GM23248 (cell line): Measurements from ENCODE around the gene DNAH8. TPM values are rescaled to one million over a fixed set of nuclear protein-coding genes. Genes with fewer than 3 reads are reported as not detected.

ENCODE experiments used
- DNase-seq: peaks from one replicate; pipeline ENCODE4 v3.0.0-alpha.2; 2015
- H2AFZ ChIP-seq: fragments of 200-600 bp; sonication (generic); 2 replicates; pipeline ENCODE4 v1.6.1; 2016; ENCODE audit warnings: antibody characterized with exemption
- H3F3A ChIP-seq: fragments of 200-600 bp; sonication (generic); 2 replicates; pipeline ENCODE4 v1.6.1; 2016; ENCODE audit warnings: mild to moderate bottlenecking, antibody characterized with exemption, mixed run types; ENCODE audit not compliant: insufficient read depth
- H3K27ac ChIP-seq: fragments of 200-600 bp; sonication (generic); 2 replicates; pipeline ENCODE4 v1.5.1; 2016; ENCODE audit warnings: mild to moderate bottlenecking
- H3K27me3 ChIP-seq: fragments of 200-600 bp; sonication (generic); replicated peaks from 2 replicates; pipeline ENCODE4 v1.6.1; 2016; ENCODE audit warnings: mild to moderate bottlenecking; ENCODE audit not compliant: insufficient read depth
- H3K36me3 ChIP-seq: fragments of 200-600 bp; sonication (generic); 2 replicates; pipeline ENCODE4 v1.6.1; 2016; ENCODE audit warnings: low read depth, mild to moderate bottlenecking
- H3K4me1 ChIP-seq: fragments of 200-600 bp; sonication (generic); 2 replicates; pipeline ENCODE4 v1.6.1; 2016; ENCODE audit warnings: mild to moderate bottlenecking; ENCODE audit not compliant: insufficient read depth
- H3K4me2 ChIP-seq: fragments of 200-600 bp; sonication (generic); one replicate; pipeline ENCODE4 v1.6.1; 2016; ENCODE audit warnings: mild to moderate bottlenecking; ENCODE audit not compliant: unreplicated experiment
- H3K4me3 ChIP-seq: fragments of 200-600 bp; sonication (generic); 2 replicates; pipeline ENCODE4 v1.5.1; 2016; ENCODE audit warnings: mild to moderate bottlenecking
- H3K79me2 ChIP-seq: fragments of 200-600 bp; sonication (generic); 2 replicates; pipeline ENCODE4 v1.6.1; 2016; ENCODE audit warnings: mild to moderate bottlenecking; ENCODE audit not compliant: insufficient read depth
- H3K9ac ChIP-seq: fragments of 200-600 bp; sonication (generic); 2 replicates; pipeline ENCODE4 v1.6.1; 2016; ENCODE audit warnings: mild to moderate bottlenecking
- H3K9me2 ChIP-seq: fragments of 200-600 bp; sonication (generic); 2 replicates; pipeline ENCODE4 v1.6.1; 2016; ENCODE audit warnings: mixed run types, mild to moderate bottlenecking, moderate library complexity; ENCODE audit not compliant: insufficient read depth
- H3K9me3 ChIP-seq: fragments of 200-600 bp; sonication (generic); one replicate; pipeline ENCODE4 v1.6.1; 2017; ENCODE audit warnings: low read depth
- H4K20me1 ChIP-seq: fragments of 200-600 bp; sonication (generic); 2 replicates; pipeline ENCODE4 v1.6.0; 2016; ENCODE audit not compliant: insufficient read depth
- EZH2 ChIP-seq: fragments of 200-600 bp; sonication (generic); IDR thresholded peaks from 2 replicates; pipeline ENCODE4 v1.6.1; 2018; ENCODE audit warnings: antibody characterized with exemption, mild to moderate bottlenecking; ENCODE audit not compliant: insufficient read depth, poor library complexity, severe bottlenecking
- EZH2phosphoT487 ChIP-seq: fragments of 200-600 bp; sonication (generic); IDR thresholded peaks from 2 replicates; pipeline ENCODE4 v1.6.1; 2018; ENCODE audit warnings: antibody characterized with exemption, moderate library complexity, mild to moderate bottlenecking, low read depth; ENCODE audit not compliant: insufficient read depth
- WGBS, 2 experiments: methylation state at CpG; one replicate each; pipeline ENCODE4 v1.1.6; 2015 to 2017; ENCODE audit warnings: low lambda C conversion rate in 2 of 2, low coverage in 1 of 2; ENCODE audit errors: missing lambda C conversion rate in 2 of 2; 5-methylcytosine and 5-hydroxymethylcytosine counted together
- in situ Hi-C: fragments of 300-500 bp; cut with MboI; formaldehyde crosslinking; loops from 2 replicates; pipeline ENCODE4 v1.15.0; 2020
- polyA plus RNA-seq: library from polyadenylated mRNA; unstranded; fragments of >200 nt; fragmentation: Nextera tagmentation; extraction: Ambion mirVana; gene quantifications from 2 replicates; pipeline ENCODE4 v1.2.1, GENCODE V29; 2016
- total RNA-seq: library from RNA; depleted of rRNA; stranded (reverse); fragments of >200 nt; shearing (Covaris generic); gene quantifications from 2 replicates; pipeline ENCODE4 v1.2.3, GENCODE V29; 2014

The DNAH8 gene
- total and polyA plus RNA-seq, 2 experiments from 2014 or later = not detected

GRCh38 chr6:38822963-38823362 lies 107.9 kb downstream of the DNAH8 start:
- in situ Hi-C loops = no loop called here
- WGBS, 2 experiments = 66 to 76% methylated on average over 6 of the region's 6 CpGs
- no peaks in the 10 kb centered on the region for H3K79me2 ChIP-seq
- no peaks in the 10 kb centered on the region for H3F3A ChIP-seq
- no peaks in the 10 kb centered on the region for H3K9me3 ChIP-seq
- no peak overlapping the region for H3K4me3 ChIP-seq
- no peaks in the 10 kb centered on the region for H3K4me1 ChIP-seq
- no peak overlapping the region for H3K4me2 ChIP-seq
- H3K27ac ChIP-seq = no peak overlapping the region
- DNase-seq = no peak
- H3K9me2 ChIP-seq = no peaks in the 10 kb centered on the region
- H3K9ac ChIP-seq = no peak overlapping the region
- TF ChIP-seq EZH2 (no peak), EZH2phosphoT487 (no peak)
- no peaks in the 10 kb centered on the region for H3K36me3 ChIP-seq
- H3K27me3 ChIP-seq = no peaks in the 10 kb centered on the region; the same call in 1 of the 2 replicates
- no peaks in the 10 kb centered on the region for H4K20me1 ChIP-seq
- no peak overlapping the region for H2AFZ ChIP-seq

DNA sequence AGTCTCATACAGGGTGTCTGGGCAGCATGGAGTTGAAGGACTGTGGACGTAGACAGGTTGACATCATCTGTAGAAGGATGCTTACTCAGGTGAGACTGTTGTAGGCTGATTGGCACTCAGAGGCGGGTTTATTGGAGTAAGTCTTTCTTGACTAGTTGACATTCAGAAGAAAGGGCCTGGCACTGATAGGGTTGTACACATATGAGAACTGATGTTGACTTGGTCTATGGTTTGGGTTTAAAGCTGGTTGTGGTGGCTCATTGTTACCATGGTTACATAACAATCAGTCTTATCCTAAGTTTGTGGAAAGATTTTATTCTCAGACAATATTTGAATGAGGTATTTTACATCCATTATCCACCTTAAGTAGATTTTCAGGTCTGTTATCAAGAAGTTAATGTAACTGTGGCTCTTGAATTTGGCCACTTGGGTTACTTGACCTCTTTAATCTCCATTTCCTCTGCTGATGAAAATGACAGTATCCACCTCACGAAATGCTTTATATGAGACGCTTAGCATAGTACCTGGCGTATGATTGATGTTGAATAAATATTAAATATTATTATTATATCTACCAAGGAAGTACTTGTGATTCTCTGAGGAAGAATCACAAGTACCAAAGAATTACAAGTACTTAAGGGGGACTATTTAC lies 109.3 kb downstream of the DNAH8 start:
- H3K36me3 ChIP-seq = no peaks in the 10 kb centered on the region
- no peaks in the 10 kb centered on the region; the same call in 1 of the 2 replicates for H3K27me3 ChIP-seq
- H3F3A ChIP-seq = no peaks in the 10 kb centered on the region
- no peak overlapping the region for H3K27ac ChIP-seq
- H2AFZ ChIP-seq = no peak overlapping the region
- DNase-seq = no peak
- WGBS, 2 experiments = 48% methylated on average over 5 of the region's 5 CpGs
- H3K9ac ChIP-seq = no peak overlapping the region
- H3K79me2 ChIP-seq = no peaks in the 10 kb centered on the region
- no peak overlapping the region for H3K4me3 ChIP-seq
- in situ Hi-C loops = no loop called here
- no peaks in the 10 kb centered on the region for H3K9me3 ChIP-seq
- TF ChIP-seq EZH2phosphoT487 = no peak
- TF ChIP-seq EZH2 = no peak
- H4K20me1 ChIP-seq = no peaks in the 10 kb centered on the region
- no peak overlapping the region for H3K4me2 ChIP-seq
- H3K9me2 ChIP-seq = no peaks in the 10 kb centered on the region
- no peaks in the 10 kb centered on the region for H3K4me1 ChIP-seq

DNA sequence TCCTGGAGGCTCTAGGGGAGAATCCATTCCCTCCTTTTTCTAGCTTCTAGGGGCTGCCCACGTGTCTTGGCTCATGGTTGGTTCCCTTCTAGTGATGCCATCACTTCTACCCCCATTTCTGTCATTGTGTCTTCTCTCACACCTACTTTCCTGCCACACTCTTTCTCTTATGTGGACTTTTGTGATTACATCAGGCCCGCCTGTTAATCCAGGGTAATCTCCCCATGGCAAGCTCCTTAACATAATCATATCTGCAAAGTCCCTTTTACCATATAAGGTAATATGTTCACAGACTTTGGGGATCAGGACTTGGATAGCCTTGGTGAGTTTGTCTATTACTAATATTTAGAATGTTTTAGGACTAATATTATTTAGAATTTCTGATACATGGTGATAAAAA lies 111.9 kb downstream of the DNAH8 start:
- WGBS, 2 experiments = 17 to 18% methylated on average over 2 of the region's 2 CpGs
- DNase-seq = no peak

GRCh38 chr6:38831865-38832264 lies 116.8 kb downstream of the DNAH8 start:
- no peaks in the 10 kb centered on the region for H3K79me2 ChIP-seq
- no peak overlapping the region for H3K9ac ChIP-seq
- H3K4me1 ChIP-seq = no peaks in the 10 kb centered on the region
- H3K9me3 ChIP-seq = no peaks in the 10 kb centered on the region
- TF ChIP-seq EZH2 (no peak), EZH2phosphoT487 (no peak)
- H4K20me1 ChIP-seq = no peaks in the 10 kb centered on the region
- H3K4me3 ChIP-seq = no peak overlapping the region
- in situ Hi-C loops = no loop called here
- no peaks in the 10 kb centered on the region for H3K27me3 ChIP-seq
- H2AFZ ChIP-seq = no peak overlapping the region
- no peak for DNase-seq
- H3K9me2 ChIP-seq = no peaks in the 10 kb centered on the region
- H3K4me2 ChIP-seq = no peak overlapping the region
- H3K27ac ChIP-seq = no peak overlapping the region
- no peaks in the 10 kb centered on the region for H3F3A ChIP-seq
- H3K36me3 ChIP-seq = no peaks in the 10 kb centered on the region

More for the DNA sequence above, 111.9 kb downstream of the DNAH8 start:
- no peak overlapping the region for H2AFZ ChIP-seq
- H3K4me3 ChIP-seq = no peak overlapping the region
- H3K27ac ChIP-seq = no peak overlapping the region
- TF ChIP-seq EZH2 (no peak), EZH2phosphoT487 (no peak)
- no peaks in the 10 kb centered on the region for H3K79me2 ChIP-seq
- H3F3A ChIP-seq = no peaks in the 10 kb centered on the region
- in situ Hi-C loops = no loop called here
- no peaks in the 10 kb centered on the region for H3K9me2 ChIP-seq
- H3K9me3 ChIP-seq = no peaks in the 10 kb centered on the region
- H3K9ac ChIP-seq = no peak overlapping the region
- H3K27me3 ChIP-seq = no peaks in the 10 kb centered on the region; the same call in 1 of the 2 replicates
- H3K4me1 ChIP-seq = no peaks in the 10 kb centered on the region
- H4K20me1 ChIP-seq = no peaks in the 10 kb centered on the region
- H3K36me3 ChIP-seq = no peaks in the 10 kb centered on the region
- no peak overlapping the region for H3K4me2 ChIP-seq

DNA sequence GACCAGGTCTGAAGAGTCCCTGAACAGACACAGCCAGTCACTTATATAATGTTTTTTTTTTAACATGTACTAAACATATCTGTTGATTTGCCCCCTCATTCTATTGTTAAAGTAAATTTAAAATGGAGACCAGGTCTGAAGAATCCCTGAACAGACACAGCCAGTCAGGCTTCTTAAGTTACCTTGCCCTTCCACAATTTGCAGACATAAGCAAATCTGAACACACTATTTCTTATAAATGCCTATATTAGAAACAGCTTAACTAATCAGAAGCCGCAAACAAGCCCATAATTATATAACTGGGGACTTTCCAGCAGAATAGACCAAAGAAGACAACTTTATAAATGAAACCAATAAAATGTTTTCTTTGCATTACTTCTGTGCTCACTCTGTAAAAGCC lies 118.2 kb downstream of the DNAH8 start:
- Histone ChIP-seq H3K9ac (no peak overlapping the region), H4K20me1 (no peaks in the 10 kb centered on the region), H2AFZ (no peak overlapping the region), H3K9me3 (no peaks in the 10 kb centered on the region), H3K4me1 (no peaks in the 10 kb centered on the region), H3F3A (no peaks in the 10 kb centered on the region), H3K9me2 (no peaks in the 10 kb centered on the region), H3K4me2 (no peak overlapping the region), H3K27ac (no peak overlapping the region), H3K79me2 (no peaks in the 10 kb centered on the region), H3K27me3 (no peaks in the 10 kb centered on the region), H3K4me3 (no peak overlapping the region), H3K36me3 (no peaks in the 10 kb centered on the region)
- in situ Hi-C loops = no loop called here
- TF ChIP-seq EZH2 = no peak
- TF ChIP-seq EZH2phosphoT487 = no peak
- DNase-seq = no peak
- 12 to 24% methylated on average over 1 of the region's 1 CpG for WGBS, 2 experiments
